PC-3 (cell line): ENCODE results near the gene RSPRY1. TPM values are rescaled to one million over a fixed set of nuclear protein-coding genes. Genes with fewer than 3 reads are reported as not detected.

Experiments used
- ATAC-seq: fragments of 200-7000 bp; cut with Tn5 transposase; 2 replicates; pipeline ENCODE4 v1.9.1; 2020; ENCODE audit warnings: mild to moderate bottlenecking, moderate library complexity
- BruUV-seq: library from RNA; stranded (reverse); fragments of 400-500 nt; replicated peaks from 2 replicates; lab custom pipeline; 2021; lab: Mats Ljungman, UMichigan
- CTCF ChIA-PET: fragments of 300-600 bp; sonication (Branson Sonifier 250); formaldehyde crosslinking; loops from one replicate; lab custom pipeline; 2022; ENCODE audit warnings: antibody characterized with exemption; lab: Charles Lee
- POLR2A ChIA-PET: fragments of 300-600 bp; sonication (Branson Sonifier 250); formaldehyde crosslinking; loops from one replicate; lab custom pipeline; 2022; ENCODE audit warnings: antibody characterized with exemption; ENCODE audit not compliant: unreplicated experiment; lab: Charles Lee
- DNase-seq: peaks from one replicate; pipeline ENCODE4 v3.0.0-alpha.2; 2015
- H2AFZ ChIP-seq: fragments of 300-600 bp; sonication (generic); 2 replicates; pipeline ENCODE4 v1.6.0; 2016; ENCODE audit warnings: antibody characterized with exemption, low read length
- H3F3A ChIP-seq: fragments of 300-600 bp; sonication (generic); one replicate; pipeline ENCODE4 v1.6.0; 2017; ENCODE audit warnings: antibody characterized with exemption, low read length, control low read depth, mild to moderate bottlenecking; ENCODE audit not compliant: unreplicated experiment
- H3K27ac ChIP-seq: fragments of 300-600 bp; sonication (generic); 2 replicates; pipeline ENCODE4 v1.5.1; 2016; ENCODE audit warnings: mild to moderate bottlenecking, low read length
- H3K27me3 ChIP-seq: fragments of 300-600 bp; sonication (generic); 2 replicates; pipeline ENCODE4 v1.6.1; 2016; ENCODE audit warnings: low read length, mixed read lengths
- H3K36me3 ChIP-seq: fragments of 300-600 bp; sonication (generic); 2 replicates; pipeline ENCODE4 v1.6.1; 2016; ENCODE audit warnings: low read depth, mixed run types, low read length, mixed read lengths
- H3K4me1 ChIP-seq: fragments of 300-600 bp; sonication (generic); 2 replicates; pipeline ENCODE4 v1.5.1; 2016; ENCODE audit warnings: low read length; ENCODE audit not compliant: insufficient read depth
- H3K4me2 ChIP-seq: fragments of 300-600 bp; sonication (generic); 2 replicates; pipeline ENCODE4 v1.6.0; 2016; ENCODE audit warnings: low read length
- H3K4me3 ChIP-seq: fragments of 300-600 bp; sonication (generic); 2 replicates; pipeline ENCODE4 v1.5.1; 2016; ENCODE audit warnings: mild to moderate bottlenecking, low read length, mixed read lengths
- H3K79me2 ChIP-seq: fragments of 300-600 bp; sonication (generic); 2 replicates; pipeline ENCODE4 v1.6.1; 2017; ENCODE audit warnings: low read length, mixed read lengths
- H3K9ac ChIP-seq: fragments of 300-600 bp; sonication (generic); 2 replicates; pipeline ENCODE4 v1.6.0; 2016; ENCODE audit warnings: mild to moderate bottlenecking, low read length
- H3K9me2 ChIP-seq: fragments of 300-600 bp; sonication (generic); replicated peaks from 2 replicates; pipeline ENCODE4 v1.6.1; 2016; ENCODE audit warnings: mixed run types, low read length, mixed read lengths
- H3K9me3 ChIP-seq: fragments of 300-600 bp; sonication (generic); 2 replicates; pipeline ENCODE4 v1.6.1; 2016; ENCODE audit warnings: low read length, mixed read lengths
- H4K20me1 ChIP-seq: fragments of 300-600 bp; sonication (generic); 2 replicates; pipeline ENCODE4 v1.6.1; 2016; ENCODE audit warnings: low read length, mixed read lengths
- CTCF ChIP-seq: fragments of 300-600 bp; sonication (generic); conservative IDR thresholded peaks from 2 replicates; pipeline ENCODE4 v1.5.1; 2017; ENCODE audit warnings: antibody characterized with exemption, low read depth, mild to moderate bottlenecking, low read length
- EZH2 ChIP-seq: fragments of 300-600 bp; sonication (generic); IDR thresholded peaks from one replicate; pipeline ENCODE4 v1.6.1; 2017; ENCODE audit warnings: antibody characterized with exemption, mild to moderate bottlenecking, low read length; ENCODE audit not compliant: unreplicated experiment
- EZH2phosphoT487 ChIP-seq: fragments of 300-600 bp; sonication (generic); IDR thresholded peaks from 2 replicates; pipeline ENCODE4 v1.6.1; 2018; ENCODE audit warnings: mild to moderate bottlenecking, antibody characterized with exemption, low read length, borderline replicate concordance
- intact Hi-C: fragments of 100-400 bp; cut with micrococcal nuclease; formaldehyde crosslinking; loops from 2 replicates; pipeline ENCODE4 v1.9.0; 2023
- total RNA-seq: library from RNA; depleted of rRNA; stranded (reverse); fragments of >200 nt; gene quantifications from 2 replicates; pipeline ENCODE4 v1.2.3, GENCODE V29; 2014

Gene RSPRY1
- total RNA-seq, 1 experiment from 2014 or later, result 17.5 TPM

GRCh38 chr16:57258226-57258909, 72.2 kb downstream of the RSPRY1 start:
- Histone ChIP-seq H3K9ac (no peak overlapping the region), H4K20me1 (no peaks in the 10 kb centered on the region), H3K4me2 (no peak overlapping the region), H3K27ac (no peak overlapping the region), H2AFZ (no peak overlapping the region), H3K27me3 (no peaks in the 10 kb centered on the region), H3K4me1 (peaks cover 26% of the 10 kb centered on the region), H3K9me2 (no peaks in the 10 kb centered on the region), H3K4me3 (no peak overlapping the region), H3K9me3 (no peaks in the 10 kb centered on the region), H3F3A (no peaks in the 10 kb centered on the region), H3K36me3 (no peaks in the 10 kb centered on the region), H3K79me2 (no peaks in the 10 kb centered on the region)
- POLR2A ChIA-PET, result no interaction called here
- intact Hi-C loops, result no loop called here
- no TSS peak for BruUV-seq
- DNase-seq (no peak), ATAC-seq (no peak)
- CTCF ChIA-PET, result no interaction called here
- TF ChIP-seq EZH2phosphoT487, result no peak
- no peak for TF ChIP-seq EZH2
- TF ChIP-seq CTCF, result no peak

GRCh38 chr16:57258910-57259475, 72.9 kb downstream of the RSPRY1 start:
- intact Hi-C loops, result no loop called here
- no peak overlapping the region for H3K9ac ChIP-seq
- H3K4me2 ChIP-seq, result no peak overlapping the region
- CTCF ChIA-PET, result no interaction called here
- H3K4me1 ChIP-seq, result peaks cover 26% of the 10 kb centered on the region
- H4K20me1 ChIP-seq, result no peaks in the 10 kb centered on the region
- no peaks in the 10 kb centered on the region for H3K9me2 ChIP-seq
- no peak overlapping the region for H3K4me3 ChIP-seq
- POLR2A ChIA-PET, result no interaction called here
- BruUV-seq, result no TSS peak
- H2AFZ ChIP-seq, result no peak overlapping the region
- no peaks in the 10 kb centered on the region for H3K36me3 ChIP-seq
- H3K27me3 ChIP-seq, result no peaks in the 10 kb centered on the region
- ATAC-seq (no peak), DNase-seq (no peak)
- TF ChIP-seq EZH2phosphoT487 (no peak), CTCF (no peak), EZH2 (no peak)
- H3K9me3 ChIP-seq, result no peaks in the 10 kb centered on the region
- no peaks in the 10 kb centered on the region for H3K79me2 ChIP-seq
- no peaks in the 10 kb centered on the region for H3F3A ChIP-seq
- H3K27ac ChIP-seq, result no peak overlapping the region

GRCh38 chr16:57260294-57260929, 74.3 kb downstream of the RSPRY1 start:
- no peak overlapping the region for H3K4me3 ChIP-seq
- peak overlapping the region; percentile 67 for H2AFZ ChIP-seq
- H3K4me2 ChIP-seq, result peak overlapping the region; percentile 72
- peaks cover 21% of the 10 kb centered on the region for H3K4me1 ChIP-seq
- POLR2A ChIA-PET, result no interaction called here
- H3K9me2 ChIP-seq, result no peaks in the 10 kb centered on the region
- H3K79me2 ChIP-seq, result no peaks in the 10 kb centered on the region
- H4K20me1 ChIP-seq, result no peaks in the 10 kb centered on the region
- no peaks in the 10 kb centered on the region for H3F3A ChIP-seq
- CTCF ChIA-PET, result no interaction called here
- no TSS peak for BruUV-seq
- no peak for TF ChIP-seq EZH2
- no peak for TF ChIP-seq CTCF
- TF ChIP-seq EZH2phosphoT487, result no peak
- H3K27me3 ChIP-seq, result no peaks in the 10 kb centered on the region
- no peak overlapping the region for H3K9ac ChIP-seq
- peak overlapping the region; percentile 42 for H3K27ac ChIP-seq
- peak; percentile 65 for DNase-seq
- ATAC-seq, result peak; percentile 77
- intact Hi-C loops, result no loop called here
- H3K36me3 ChIP-seq, result no peaks in the 10 kb centered on the region
- H3K9me3 ChIP-seq, result no peaks in the 10 kb centered on the region
